B cell (primary cell): ENCODE measurements around the gene COA7. TPM values are rescaled to one million over a fixed set of nuclear protein-coding genes. Genes with fewer than 3 reads are reported as not detected.
"Not testable (repeated sequence)": the region's sequence is repeated elsewhere in the genome, so short reads cannot be mapped to it uniquely, and the experiment has no call there.

ENCODE experiments used
- ATAC-seq: fragments of 200-7000 bp; cut with Tn5 transposase; one replicate; pipeline ENCODE4 v1.10.0; 2021; ENCODE audit warnings: low read depth, mild to moderate bottlenecking, moderate number of reproducible peaks, moderate library complexity
- CTCF ChIA-PET: fragments of 350-600 bp; sonication (Branson Sonifier 250); formaldehyde crosslinking; loops from one replicate; lab custom pipeline; 2021; ENCODE audit warnings: antibody characterized with exemption, inconsistent platforms; lab: Charles Lee
- POLR2A ChIA-PET: fragments of 350-600 bp; sonication (Branson Sonifier 250); formaldehyde crosslinking; loops from one replicate; lab custom pipeline; 2021; ENCODE audit warnings: antibody characterized with exemption; lab: Charles Lee
- DNase-seq: peaks from one replicate; pipeline ENCODE4 v3.0.0; 2013
- H2AFZ ChIP-seq: 2 replicates; pipeline ENCODE4 v1.6.1; 2012; ENCODE audit warnings: mild to moderate bottlenecking, low read depth, low read length; ENCODE audit not compliant: insufficient read depth, poor library complexity, severe bottlenecking
- H3K27ac ChIP-seq, 2 donors: 1 replicate in 1 of 2; 2 replicates in 1 of 2; pipeline ENCODE4 v1.5.1; 2012 to 2013; ENCODE audit warnings: low read length in 2 of 2, mild to moderate bottlenecking in 2 of 2, moderate library complexity in 1 of 2
- H3K27me3 ChIP-seq, 4 experiments: fragments of 200-600 bp in 1 of 4; sonication (generic) in 1 of 4; replicated peaks in 1 of 4; 1 replicate in 2 of 4; 2 replicates in 2 of 4; pipeline versions ENCODE4 v1.6.1 to v1.7.0; 2013 to 2016; ENCODE audit warnings: low read length in 3 of 4, mild to moderate bottlenecking in 2 of 4, mixed read lengths in 1 of 4, moderate library complexity in 1 of 4; ENCODE audit not compliant: insufficient read depth in 4 of 4, control insufficient read depth in 3 of 4; ENCODE audit errors: control extremely low read depth in 1 of 4
- H3K36me3 ChIP-seq, 2 experiments: replicated peaks in 1 of 2; 1 replicate in 1 of 2; 2 replicates in 1 of 2; pipeline versions ENCODE4 v1.6.1 to v1.7.1; 2013; ENCODE audit warnings: low read length in 1 of 2; ENCODE audit not compliant: insufficient read depth in 2 of 2, control insufficient read depth in 1 of 2; ENCODE audit errors: control extremely low read depth in 1 of 2, extremely low read depth in 1 of 2
- H3K4me1 ChIP-seq, 2 donors: fragments of 200-600 bp in 1 of 2; sonication (generic) in 1 of 2; 1 replicate in 1 of 2; 2 replicates in 1 of 2; pipeline versions ENCODE4 v1.5.1 to v1.6.1; 2013 to 2017; ENCODE audit warnings: low read length in 2 of 2; ENCODE audit not compliant: control insufficient read depth in 2 of 2, insufficient read depth in 2 of 2
- H3K4me2 ChIP-seq: replicated peaks from 2 replicates; pipeline ENCODE3; 2012; ENCODE audit warnings: mild to moderate bottlenecking, low read depth, low read length; ENCODE audit not compliant: poor library complexity, severe bottlenecking
- H3K4me3 ChIP-seq, 5 experiments: fragments of 200-600 bp in 1 of 5; sonication (generic) in 1 of 5; 1 replicate in 3 of 5; 2 replicates in 2 of 5; pipeline versions ENCODE4 v1.5.1 to v1.7.0; 2011 to 2016; ENCODE audit warnings: low read length in 4 of 5, mild to moderate bottlenecking in 4 of 5, low read depth in 2 of 5, control low read depth in 1 of 5, moderate library complexity in 1 of 5; ENCODE audit not compliant: insufficient read depth in 1 of 5; ENCODE audit errors: control extremely low read depth in 1 of 5, extremely low read depth in 1 of 5
- H3K79me2 ChIP-seq: fragments of 200-600 bp; sonication (generic); one replicate; pipeline ENCODE4 v1.6.0; 2016; ENCODE audit warnings: low read length; ENCODE audit not compliant: control insufficient read depth, insufficient read depth
- H3K9ac ChIP-seq: fragments of 200-600 bp; sonication (generic); 2 replicates; pipeline ENCODE4 v1.6.1; 2017; ENCODE audit warnings: mild to moderate bottlenecking, low read length, moderate library complexity
- H3K9me3 ChIP-seq, 3 donors: one replicate each; pipeline versions ENCODE4 v1.6.1 to v1.7.1; 2013; ENCODE audit warnings: low read length in 2 of 3; ENCODE audit not compliant: control insufficient read depth in 2 of 3, insufficient read depth in 1 of 3; ENCODE audit errors: control extremely low read depth in 1 of 3
- H4K20me1 ChIP-seq: 2 replicates; pipeline ENCODE4 v1.6.0; 2012; ENCODE audit warnings: mild to moderate bottlenecking, low read length; ENCODE audit not compliant: insufficient read depth, control insufficient read depth, poor library complexity, severe bottlenecking
- H3K27ac Mint-ChIP-seq: one replicate; pipeline ENCODE4 v1.8.0; 2021; ENCODE audit warnings: mixed read lengths
- H3K27me3 Mint-ChIP-seq: one replicate; pipeline ENCODE4 v1.8.0; 2021; ENCODE audit warnings: mixed read lengths
- H3K4me1 Mint-ChIP-seq: one replicate; pipeline ENCODE4 v1.8.0; 2021; ENCODE audit warnings: mixed read lengths
- H3K4me3 Mint-ChIP-seq: one replicate; pipeline ENCODE4 v1.8.0; 2021; ENCODE audit warnings: mixed read lengths
- H3K9me3 Mint-ChIP-seq: one replicate; pipeline ENCODE4 v1.8.0; 2022; ENCODE audit warnings: mixed read lengths; ENCODE audit not compliant: insufficient read depth
- EZH2 ChIP-seq: IDR thresholded peaks from 2 replicates; pipeline ENCODE4 v1.6.1; 2012; ENCODE audit warnings: borderline replicate concordance, low read depth, mild to moderate bottlenecking, moderate library complexity, low read length; ENCODE audit not compliant: insufficient read depth, poor library complexity, severe bottlenecking
- WGBS: methylation state at CpG from one replicate; pipeline ENCODE4 v1.1.5; 2013; ENCODE audit warnings: missing lambda C conversion rate; ENCODE audit not compliant: insufficient coverage; 5-methylcytosine and 5-hydroxymethylcytosine counted together
- intact Hi-C: fragments of 100-400 bp; cut with micrococcal nuclease; formaldehyde crosslinking; loops from one replicate; pipeline ENCODE4 v1.10.0; 2022
- polyA plus RNA-seq: library from polyadenylated mRNA; depleted of rRNA; stranded (reverse); fragments of >200 nt; gene quantifications from 2 replicates; pipeline ENCODE4 v1.2.3, GENCODE V29; 2012
- total RNA-seq, 2 donors: library from RNA; stranded (reverse); fragments of 120-200 nt in 1 of 2; gene quantifications; 1 replicate in 1 of 2; 2 replicates in 1 of 2; pipeline versions ENCODE4 v1.2.3 to v1.2.4, GENCODE V29; 2013 to 2022
- TF ChIP-seq, protein P1 (sequence below): fragments of 200-600 bp; IDR thresholded peaks from one replicate; pipeline ENCODE4 v1.8.0; 2022; ENCODE audit warnings: antibody characterized with exemption, mild to moderate bottlenecking

COA7 gene
- total and polyA plus RNA-seq, 2 donors (not counting 1 experiment from before 2014, with no cell fraction given), result 1.3 to 11.3 TPM

DNA sequence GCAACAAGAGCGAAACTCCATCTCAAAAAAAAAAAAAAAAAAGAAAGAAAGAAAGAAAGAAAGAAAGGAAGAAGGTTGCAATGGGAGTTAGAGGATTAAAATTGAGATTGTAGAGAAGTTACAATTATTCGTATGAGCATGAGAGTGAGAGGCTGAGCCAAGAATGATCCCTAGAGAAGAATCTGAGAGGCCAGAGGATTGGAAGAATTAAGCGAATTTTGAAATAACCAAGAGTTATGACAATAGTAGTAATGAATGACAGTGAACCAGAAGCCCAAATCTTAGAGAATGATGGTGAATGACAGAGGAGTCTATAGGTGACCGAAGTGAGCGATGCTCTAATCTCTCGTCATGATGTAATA is 27.7 kb upstream of the COA7 start:
- Mint-ChIP-seq H3K9me3 (no peaks in the 10 kb centered on the region), H3K27ac (peak overlapping the region; percentile 88), H3K27me3 (peaks cover 4% of the 10 kb centered on the region), H3K4me3 (peak overlapping the region; percentile 80), H3K4me1 (peaks cover 32% of the 10 kb centered on the region)
- H3K36me3 ChIP-seq, result no peaks in the 10 kb centered on the region
- ATAC-seq (no peak), DNase-seq (no peak)
- peak overlapping the region; percentile 42 to 82 (median 72) for H3K4me3 ChIP-seq
- no peaks in the 10 kb centered on the region for H3K9me3 ChIP-seq
- H3K79me2 ChIP-seq, result peaks cover 36% of the 10 kb centered on the region
- H3K4me2 ChIP-seq, result peak overlapping the region; percentile 89
- ChIA-PET CTCF (interaction anchor here (1.3 to 2.0 kb wide), 2 partner anchors 12 to 23 kb away, joined by 6 read pairs; no protein-coding TSS in a partner anchor), POLR2A (interaction anchor here (1.0 to 1.3 kb wide), 3 partner anchors 23 to 172 kb away, joined by 3 to 7 read pairs (median 3); no protein-coding TSS in a partner anchor)
- intact Hi-C loops, result loop anchor here (1.0 to 5.0 kb wide), 5 partner anchors 23 to 1161 kb away; partner anchors contain the start of genes CC2D1B, ORC1, PRPF38A and YIPF1
- WGBS, result 13% methylated on average over 5 of the region's 6 CpGs
- peak overlapping the region in 1 of 2 donors; percentile 66 for H3K27ac ChIP-seq
- H3K9ac ChIP-seq, result peak overlapping the region; percentile 85
- no peaks in the 10 kb centered on the region for H3K27me3 ChIP-seq
- H2AFZ ChIP-seq, result peak overlapping the region; percentile 87
- TF ChIP-seq EZH2, result no peak
- TF ChIP-seq, protein P1, sequence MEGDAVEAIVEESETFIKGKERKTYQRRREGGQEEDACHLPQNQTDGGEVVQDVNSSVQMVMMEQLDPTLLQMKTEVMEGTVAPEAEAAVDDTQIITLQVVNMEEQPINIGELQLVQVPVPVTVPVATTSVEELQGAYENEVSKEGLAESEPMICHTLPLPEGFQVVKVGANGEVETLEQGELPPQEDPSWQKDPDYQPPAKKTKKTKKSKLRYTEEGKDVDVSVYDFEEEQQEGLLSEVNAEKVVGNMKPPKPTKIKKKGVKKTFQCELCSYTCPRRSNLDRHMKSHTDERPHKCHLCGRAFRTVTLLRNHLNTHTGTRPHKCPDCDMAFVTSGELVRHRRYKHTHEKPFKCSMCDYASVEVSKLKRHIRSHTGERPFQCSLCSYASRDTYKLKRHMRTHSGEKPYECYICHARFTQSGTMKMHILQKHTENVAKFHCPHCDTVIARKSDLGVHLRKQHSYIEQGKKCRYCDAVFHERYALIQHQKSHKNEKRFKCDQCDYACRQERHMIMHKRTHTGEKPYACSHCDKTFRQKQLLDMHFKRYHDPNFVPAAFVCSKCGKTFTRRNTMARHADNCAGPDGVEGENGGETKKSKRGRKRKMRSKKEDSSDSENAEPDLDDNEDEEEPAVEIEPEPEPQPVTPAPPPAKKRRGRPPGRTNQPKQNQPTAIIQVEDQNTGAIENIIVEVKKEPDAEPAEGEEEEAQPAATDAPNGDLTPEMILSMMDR, result no peak
- H3K4me1 ChIP-seq, result peaks cover 8 to 12% of the 10 kb centered on the region in 2 donors
- H4K20me1 ChIP-seq, result no peaks in the 10 kb centered on the region

DNA sequence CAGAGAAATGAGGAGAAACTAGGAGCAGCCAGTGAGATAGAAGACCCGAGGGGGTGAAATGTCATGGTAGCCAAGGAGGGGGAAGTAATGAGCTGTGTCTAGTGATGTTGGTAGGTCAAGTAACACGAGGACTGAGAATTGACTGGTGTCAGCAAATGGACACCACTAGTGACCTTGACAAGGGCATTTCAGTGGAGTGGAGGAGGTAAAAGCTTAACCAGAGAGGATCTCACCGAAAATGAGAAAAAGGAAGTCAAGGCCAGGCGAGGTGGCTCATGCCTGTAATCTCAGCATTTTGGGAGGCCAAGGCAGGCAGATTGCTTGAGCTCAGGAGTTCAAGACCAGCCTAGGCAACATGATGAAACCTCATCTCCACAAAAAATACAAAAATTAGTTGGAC is 25.1 kb upstream of the COA7 start:
- Histone ChIP-seq H2AFZ (no peak overlapping the region), H3K79me2 (peaks cover 23% of the 10 kb centered on the region), H3K27me3 (no peaks in the 10 kb centered on the region), H3K4me1 (peaks cover 8 to 12% of the 10 kb centered on the region in 2 donors), H3K27ac (no peak overlapping the region), H3K9me3 (no peaks in the 10 kb centered on the region), H3K4me2 (no peak overlapping the region), H3K36me3 (no peaks in the 10 kb centered on the region), H3K4me3 (no peak overlapping the region), H4K20me1 (no peaks in the 10 kb centered on the region), H3K9ac (no peak overlapping the region)
- no peak overlapping the region for H3K4me3 Mint-ChIP-seq
- WGBS, result 91% methylated on average over 4 of the region's 4 CpGs
- H3K4me1 Mint-ChIP-seq, result peaks cover 27% of the 10 kb centered on the region
- ChIA-PET CTCF (interaction anchor here (0.6 to 0.8 kb wide), 2 partner anchors 20 to 24 kb away, joined by 3 read pairs; no protein-coding TSS in a partner anchor), POLR2A (interaction anchor here (0.7 kb wide), 1 partner anchor 20 kb away, joined by 3 read pairs; no protein-coding TSS in a partner anchor)
- intact Hi-C loops, result no loop called here
- DNase-seq, result no peak
- no peak for ATAC-seq
- TF ChIP-seq EZH2, result no peak
- TF ChIP-seq, protein P1, result no peak
- H3K27ac Mint-ChIP-seq, result no peak overlapping the region
- H3K27me3 Mint-ChIP-seq, result peaks cover 7% of the 10 kb centered on the region
- H3K9me3 Mint-ChIP-seq, result no peaks in the 10 kb centered on the region

DNA sequence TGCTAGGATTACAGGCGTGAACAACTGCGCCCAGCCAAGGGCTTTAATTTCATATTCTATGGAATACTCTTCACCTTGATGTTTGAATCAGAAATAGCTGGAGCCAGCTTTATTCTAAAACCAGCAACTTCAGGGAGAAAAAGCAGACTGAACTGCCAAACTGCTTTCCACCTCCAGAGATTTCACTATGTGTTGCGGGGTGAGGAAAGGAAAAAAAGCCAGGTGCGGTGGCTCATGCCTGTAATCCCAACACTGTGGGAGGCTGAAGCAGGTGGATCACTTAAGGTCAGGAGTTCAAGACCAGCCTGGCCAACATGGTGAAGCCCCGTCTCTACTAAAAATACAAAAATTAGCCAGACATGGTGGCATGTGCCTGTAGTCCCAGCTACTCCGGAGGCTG is 17.1 kb upstream of the COA7 start:
- H3K9me3 ChIP-seq, H3K27me3 Mint-ChIP-seq, H3K9ac ChIP-seq, H3K4me2 ChIP-seq, ATAC-seq, H3K79me2 ChIP-seq, H4K20me1 ChIP-seq, H3K9me3 Mint-ChIP-seq, H3K27ac Mint-ChIP-seq, H3K36me3 ChIP-seq, H3K27me3 ChIP-seq, H3K4me3 ChIP-seq, H2AFZ ChIP-seq, H3K27ac ChIP-seq, DNase-seq, POLR2A ChIA-PET, H3K4me1 ChIP-seq, H3K4me1 Mint-ChIP-seq, H3K4me3 Mint-ChIP-seq, intact Hi-C loops: not testable (repeated sequence)
- WGBS, result 100% methylated on average over 1 of the region's 6 CpGs
- CTCF ChIA-PET, result interaction anchor here (0.6 to 1.1 kb wide), 2 partner anchors 16 to 90 kb away, joined by 3 read pairs; no protein-coding TSS in a partner anchor
